ENCODE measurements around the gene NUMB. TPM values are rescaled to one million over a fixed set of nuclear protein-coding genes. Genes with fewer than 3 reads are reported as not detected.

NUMB gene
- total RNA-seq, 1 experiment from 2014 or later, result 22.2 TPM

DNA sequence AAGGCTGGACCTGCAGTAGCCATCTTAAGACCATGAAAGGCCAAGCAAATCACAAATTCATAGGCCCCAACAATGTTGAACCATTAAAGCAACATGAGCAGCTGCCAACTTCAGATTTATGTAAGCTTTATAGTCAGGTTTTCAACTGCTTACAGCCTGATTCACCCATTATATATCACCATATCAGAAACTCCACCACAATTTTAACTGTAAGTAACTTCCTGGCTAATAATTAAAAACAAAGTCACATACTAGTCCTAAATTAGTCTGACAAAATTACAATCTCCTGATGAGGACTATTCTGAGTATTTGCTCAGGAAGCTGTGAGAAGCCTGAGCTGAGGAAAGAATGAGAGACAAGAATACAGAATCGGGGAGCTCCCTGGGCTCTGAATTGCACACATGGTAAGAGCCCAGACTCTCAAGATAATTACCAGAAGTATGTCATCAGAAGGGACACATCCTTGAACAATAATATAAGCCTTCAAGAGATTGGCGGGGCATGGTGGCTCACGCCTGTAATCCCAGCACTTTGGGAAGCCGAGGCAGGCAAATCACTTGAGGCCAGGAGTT is 55.1 kb downstream of the NUMB start:
- ATAC-seq (peak; percentile 28), DNase-seq (no peak)
- intact Hi-C loops (cut with micrococcal nuclease), result loop anchor here (5.0 kb wide), 1 partner anchor 106 kb away; no protein-coding TSS in a partner anchor
- 0 out of 2 replicates have a peak, but pooled peaks cover 5% of the 10 kb centered on the region for H4K20me1 ChIP-seq (ENCODE audit: low read length)
- H3K9me2 ChIP-seq (replicated peaks; ENCODE audit: low read length), result no peaks in the 10 kb centered on the region
- TF ChIP-seq EZH2 (IDR thresholded peaks at IDR 0.05; ENCODE audit: low read length, unreplicated experiment), result no peak
- TF ChIP-seq EZH2phosphoT487 (IDR thresholded peaks at IDR 0.05; ENCODE audit: borderline replicate concordance, low read length), result no peak
- TF ChIP-seq, protein P1, sequence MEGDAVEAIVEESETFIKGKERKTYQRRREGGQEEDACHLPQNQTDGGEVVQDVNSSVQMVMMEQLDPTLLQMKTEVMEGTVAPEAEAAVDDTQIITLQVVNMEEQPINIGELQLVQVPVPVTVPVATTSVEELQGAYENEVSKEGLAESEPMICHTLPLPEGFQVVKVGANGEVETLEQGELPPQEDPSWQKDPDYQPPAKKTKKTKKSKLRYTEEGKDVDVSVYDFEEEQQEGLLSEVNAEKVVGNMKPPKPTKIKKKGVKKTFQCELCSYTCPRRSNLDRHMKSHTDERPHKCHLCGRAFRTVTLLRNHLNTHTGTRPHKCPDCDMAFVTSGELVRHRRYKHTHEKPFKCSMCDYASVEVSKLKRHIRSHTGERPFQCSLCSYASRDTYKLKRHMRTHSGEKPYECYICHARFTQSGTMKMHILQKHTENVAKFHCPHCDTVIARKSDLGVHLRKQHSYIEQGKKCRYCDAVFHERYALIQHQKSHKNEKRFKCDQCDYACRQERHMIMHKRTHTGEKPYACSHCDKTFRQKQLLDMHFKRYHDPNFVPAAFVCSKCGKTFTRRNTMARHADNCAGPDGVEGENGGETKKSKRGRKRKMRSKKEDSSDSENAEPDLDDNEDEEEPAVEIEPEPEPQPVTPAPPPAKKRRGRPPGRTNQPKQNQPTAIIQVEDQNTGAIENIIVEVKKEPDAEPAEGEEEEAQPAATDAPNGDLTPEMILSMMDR (conservative IDR thresholded peaks at IDR 0.05; ENCODE audit: low read depth, low read length), result no peak
- no peak overlapping the region for H3K27ac ChIP-seq (ENCODE audit: low read length)
- no peaks in the 10 kb centered on the region for H3K9me3 ChIP-seq (ENCODE audit: low read length)
- BruUV-seq (replicated peaks), result no TSS peak
- no peaks in the 10 kb centered on the region for H3F3A ChIP-seq (ENCODE audit: low read length, unreplicated experiment)
- H3K79me2 ChIP-seq (ENCODE audit: low read length), result peaks cover 3% of the 10 kb centered on the region; the same call in 1 of the 2 replicates
- ChIA-PET CTCF (interaction anchor here (0.6 kb wide), 1 partner anchor 1361 kb away, joined by 6 read pairs; no protein-coding TSS in a partner anchor), POLR2A (ENCODE audit: unreplicated experiment) (no interaction called here)
- no peak overlapping the region for H2AFZ ChIP-seq (ENCODE audit: low read length)
- no peak overlapping the region for H3K4me2 ChIP-seq (ENCODE audit: low read length)
- 0 out of 2 replicates have a peak, but pooled peaks cover 4% of the 10 kb centered on the region for H3K36me3 ChIP-seq (ENCODE audit: low read depth, low read length)
- peaks cover 7% of the 10 kb centered on the region for H3K4me1 ChIP-seq (ENCODE audit: insufficient read depth, low read length)
- H3K27me3 ChIP-seq (ENCODE audit: low read length), result no peaks in the 10 kb centered on the region
- H3K9ac ChIP-seq (ENCODE audit: low read length), result no peak overlapping the region
- no peak overlapping the region for H3K4me3 ChIP-seq (ENCODE audit: low read length)

DNA sequence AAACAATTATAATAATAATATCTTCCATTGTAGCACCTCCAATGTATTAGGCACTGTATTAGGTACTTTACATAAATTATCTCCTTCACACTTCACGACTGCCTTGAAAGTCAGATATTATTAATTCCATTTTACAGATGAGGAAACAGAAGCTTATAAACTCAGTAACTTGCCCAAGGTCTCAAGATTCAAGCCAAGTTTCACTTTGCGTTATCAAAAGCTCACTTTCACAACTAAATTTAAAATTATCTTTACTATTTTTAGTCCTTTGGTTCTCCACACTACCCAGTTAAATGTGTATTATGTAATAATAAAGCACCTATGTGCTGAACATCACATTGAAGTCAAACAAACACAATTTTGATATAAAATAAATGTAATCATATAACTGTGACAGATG is 55.8 kb downstream of the NUMB start:
- CTCF ChIA-PET, result no interaction called here
- intact Hi-C loops (cut with micrococcal nuclease), result loop anchor here (5.0 kb wide), 1 partner anchor 105 kb away; no protein-coding TSS in a partner anchor
- H3K27ac ChIP-seq (ENCODE audit: low read length), result no peak overlapping the region
- peaks cover 7% of the 10 kb centered on the region for H3K4me1 ChIP-seq (ENCODE audit: insufficient read depth, low read length)
- ATAC-seq, result no peak
- DNase-seq, result no peak
- no peaks in the 10 kb centered on the region for H3K27me3 ChIP-seq (ENCODE audit: low read length)
- no peaks in the 10 kb centered on the region for H3F3A ChIP-seq (ENCODE audit: low read length, unreplicated experiment)
- POLR2A ChIA-PET (ENCODE audit: unreplicated experiment), result no interaction called here
- H3K4me2 ChIP-seq (ENCODE audit: low read length), result no peak overlapping the region
- peaks cover 3% of the 10 kb centered on the region; the same call in 1 of the 2 replicates for H3K79me2 ChIP-seq (ENCODE audit: low read length)
- H3K36me3 ChIP-seq (ENCODE audit: low read depth, low read length), result 0 out of 2 replicates have a peak, but pooled peaks cover 4% of the 10 kb centered on the region
- H3K9me3 ChIP-seq (ENCODE audit: low read length), result no peaks in the 10 kb centered on the region
- H3K9me2 ChIP-seq (replicated peaks; ENCODE audit: low read length), result no peaks in the 10 kb centered on the region
- 0 out of 2 replicates have a peak, but pooled peaks cover 7% of the 10 kb centered on the region for H4K20me1 ChIP-seq (ENCODE audit: low read length)
- no peak overlapping the region for H3K9ac ChIP-seq (ENCODE audit: low read length)
- TF ChIP-seq, protein P1 (conservative IDR thresholded peaks at IDR 0.05; ENCODE audit: low read depth, low read length), result no peak
- TF ChIP-seq EZH2 (IDR thresholded peaks at IDR 0.05; ENCODE audit: low read length, unreplicated experiment) (no peak), EZH2phosphoT487 (IDR thresholded peaks at IDR 0.05; ENCODE audit: borderline replicate concordance, low read length) (no peak)
- no peak overlapping the region for H2AFZ ChIP-seq (ENCODE audit: low read length)
- no peak overlapping the region for H3K4me3 ChIP-seq (ENCODE audit: low read length)
- TSS peak; percentile 1 for BruUV-seq (replicated peaks)

DNA sequence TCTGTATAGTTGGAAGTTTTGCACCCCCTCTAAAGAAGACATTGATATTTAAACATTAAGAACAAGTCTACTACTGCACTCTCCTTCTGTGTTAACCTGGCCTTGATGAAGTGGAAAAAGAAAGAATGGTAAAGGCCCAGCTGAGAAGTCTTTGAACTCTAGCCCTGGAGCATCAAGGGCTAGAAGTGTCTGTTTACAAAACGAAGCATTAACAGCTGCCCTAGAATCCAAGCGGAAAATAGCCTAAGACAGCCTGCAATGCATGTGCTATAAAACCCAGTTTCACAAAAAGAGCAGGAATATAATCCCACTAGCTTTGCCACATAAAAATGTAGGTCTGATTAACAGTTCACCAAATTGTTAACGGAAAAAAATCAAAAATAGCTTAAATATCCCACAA is 60.5 kb downstream of the NUMB start:
- Histone ChIP-seq H3K4me3 (ENCODE audit: low read length) (no peak overlapping the region), H4K20me1 (ENCODE audit: low read length) (0 out of 2 replicates have a peak, but pooled peaks cover 7% of the 10 kb centered on the region), H3K4me1 (ENCODE audit: insufficient read depth, low read length) (peaks cover 14% of the 10 kb centered on the region), H2AFZ (ENCODE audit: low read length) (no peak overlapping the region), H3K36me3 (ENCODE audit: low read depth, low read length) (no peaks in the 10 kb centered on the region), H3K4me2 (ENCODE audit: low read length) (no peak overlapping the region), H3K9me2 (replicated peaks; ENCODE audit: low read length) (no peaks in the 10 kb centered on the region), H3K79me2 (ENCODE audit: low read length) (peaks cover 6% of the 10 kb centered on the region; the same call in 1 of the 2 replicates), H3F3A (ENCODE audit: low read length, unreplicated experiment) (no peaks in the 10 kb centered on the region), H3K27me3 (ENCODE audit: low read length) (no peaks in the 10 kb centered on the region), H3K9ac (ENCODE audit: low read length) (no peak overlapping the region), H3K27ac (ENCODE audit: low read length) (no peak overlapping the region), H3K9me3 (ENCODE audit: low read length) (no peaks in the 10 kb centered on the region)
- DNase-seq (no peak), ATAC-seq (no peak)
- intact Hi-C loops (cut with micrococcal nuclease), result no loop called here
- no peak for TF ChIP-seq EZH2phosphoT487 (IDR thresholded peaks at IDR 0.05; ENCODE audit: borderline replicate concordance, low read length)
- TF ChIP-seq, protein P1 (conservative IDR thresholded peaks at IDR 0.05; ENCODE audit: low read depth, low read length), result no peak
- no peak for TF ChIP-seq EZH2 (IDR thresholded peaks at IDR 0.05; ENCODE audit: low read length, unreplicated experiment)
- POLR2A ChIA-PET (ENCODE audit: unreplicated experiment), result no interaction called here
- TSS peak; percentile 10 for BruUV-seq (replicated peaks)
- CTCF ChIA-PET, result no interaction called here
